ENCODE results near the gene MYNN.

DNA sequence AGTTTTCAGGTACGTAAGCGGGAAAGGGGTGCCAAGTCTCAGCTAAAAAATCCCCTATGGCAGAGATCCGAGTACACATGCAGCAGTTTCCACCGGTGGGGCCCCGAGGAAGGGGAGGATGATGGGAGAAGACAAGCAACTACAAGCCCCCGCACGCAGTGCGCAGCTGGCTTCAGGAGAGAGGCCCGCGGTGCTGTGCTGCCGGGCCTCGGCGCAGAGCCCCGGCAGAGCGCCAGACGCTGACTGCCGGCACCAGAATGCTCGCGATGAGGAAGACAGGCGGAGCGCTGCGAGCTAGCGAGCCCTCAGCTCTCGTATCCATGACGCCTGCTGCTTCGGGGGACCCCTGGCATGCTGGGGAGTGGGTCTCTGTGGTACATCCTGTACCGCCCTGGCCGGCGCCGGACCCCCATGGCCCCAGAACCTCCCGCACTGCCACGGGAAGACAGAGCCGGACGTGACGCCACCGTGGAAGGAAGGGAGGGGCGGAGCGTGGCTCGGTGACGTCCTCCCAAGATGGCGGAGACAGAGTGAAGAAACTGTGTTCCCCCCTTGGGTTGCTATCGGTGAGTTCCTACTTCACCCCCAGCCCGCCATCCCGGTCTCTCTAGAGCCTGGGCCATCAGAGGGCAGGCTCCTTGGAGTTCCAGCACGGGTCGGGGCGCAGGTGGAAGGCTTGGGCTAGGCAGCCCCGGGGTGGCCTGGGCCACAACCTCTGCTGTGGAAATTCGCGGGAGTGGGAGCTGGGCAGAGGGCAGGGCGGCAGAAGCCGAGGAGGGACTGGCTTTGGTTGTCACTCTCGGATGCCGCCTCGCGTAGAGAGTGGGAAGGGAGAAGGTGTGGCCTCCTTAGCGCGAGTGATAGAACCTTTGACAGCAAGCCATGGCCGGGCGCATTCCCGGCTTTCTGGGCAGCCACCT is at the start of gene MYNN:
- TF ChIP-seq CTCF (conservative IDR thresholded peaks at IDR 0.05), result no peak; the same call in 1 of the 2 replicates
- no peak for TF ChIP-seq EZH2 (IDR thresholded peaks at IDR 0.05; ENCODE audit: low read depth)
